Upper lobe of right lung (tissue), 1 donor: ENCODE results near the gene PACRG. TPM values are rescaled to one million over a fixed set of nuclear protein-coding genes. Genes with fewer than 3 reads are reported as not detected.

Source experiments
- ATAC-seq: fragments of 200-7000 bp; cut with Tn5 transposase; one replicate; pipeline ENCODE4 v1.9.1; 2020; ENCODE audit warnings: mild to moderate bottlenecking, moderate library complexity
- DNase-seq: peaks from one replicate; pipeline ENCODE4 v3.0.0-alpha.2; 2020
- H3K27ac ChIP-seq: fragments of 200-600 bp; one replicate; pipeline ENCODE4 v1.8.0; 2022
- H3K27me3 ChIP-seq: fragments of 200-600 bp; one replicate; pipeline ENCODE4 v1.8.0; 2022; ENCODE audit warnings: mild to moderate bottlenecking
- H3K36me3 ChIP-seq: fragments of 200-600 bp; one replicate; pipeline ENCODE4 v1.8.0; 2022
- H3K4me1 ChIP-seq: fragments of 200-600 bp; one replicate; pipeline ENCODE4 v1.8.0; 2022
- H3K4me3 ChIP-seq: fragments of 200-600 bp; one replicate; pipeline ENCODE4 v1.8.0; 2022; ENCODE audit warnings: mild to moderate bottlenecking
- H3K9me3 ChIP-seq: fragments of 200-600 bp; one replicate; pipeline ENCODE4 v1.8.0; 2022
- CTCF ChIP-seq: fragments of 200-600 bp; IDR thresholded peaks from one replicate; pipeline ENCODE4 v1.8.0; 2022; ENCODE audit warnings: antibody characterized with exemption
- intact Hi-C: fragments of 100-400 bp; cut with DNase I; formaldehyde crosslinking; loops from one replicate; pipeline ENCODE4 v1.11.0; 2022
- total RNA-seq: library from RNA; stranded (reverse); fragmentation: NEBNext Ultra II Directional; extraction: Animal tissue kit (Norgen Biotek cat#: 25700); gene quantifications from one replicate; pipeline ENCODE4 v1.2.1, GENCODE V29; 2021
- donor health status: DM: no; HTN: yes; CAD: no; lungs with severe emphysema.

The PACRG gene
- total RNA-seq, 1 donor from 2014 or later = 1.5 TPM

GRCh38 chr6:163291622-163292021, 563.8 kb downstream of the PACRG start:
- intact Hi-C loops = no loop called here
- Histone ChIP-seq H3K9me3 (no peaks in the 10 kb centered on the region), H3K36me3 (no peaks in the 10 kb centered on the region), H3K27me3 (no peaks in the 10 kb centered on the region), H3K4me3 (no peak overlapping the region), H3K4me1 (no peaks in the 10 kb centered on the region), H3K27ac (no peak overlapping the region)
- no peak for DNase-seq
- TF ChIP-seq CTCF = no peak
- ATAC-seq = no peak

- no peak overlapping the region for H3K27ac ChIP-seq
- H3K4me1 ChIP-seq = no peaks in the 10 kb centered on the region
- H3K4me3 ChIP-seq = no peak overlapping the region
- DNase-seq (no peak), ATAC-seq (no peak)
- TF ChIP-seq CTCF = no peak
- no peaks in the 10 kb centered on the region for H3K27me3 ChIP-seq
- H3K36me3 ChIP-seq = no peaks in the 10 kb centered on the region
- no peaks in the 10 kb centered on the region for H3K9me3 ChIP-seq
- intact Hi-C loops = no loop called here
Observed at GRCh38 chr6:163293286-163293685, 565.5 kb downstream of the PACRG start.

GRCh38 chr6:163294734-163295133, 567.0 kb downstream of the PACRG start:
- DNase-seq (no peak), ATAC-seq (no peak)
- Histone ChIP-seq H3K9me3 (no peaks in the 10 kb centered on the region), H3K27me3 (no peaks in the 10 kb centered on the region), H3K4me1 (no peaks in the 10 kb centered on the region), H3K36me3 (no peaks in the 10 kb centered on the region), H3K27ac (no peak overlapping the region), H3K4me3 (no peak overlapping the region)
- intact Hi-C loops = no loop called here
- no peak for TF ChIP-seq CTCF

GRCh38 chr6:163296835-163297519, 569.2 kb downstream of the PACRG start:
- Histone ChIP-seq H3K36me3 (no peaks in the 10 kb centered on the region), H3K27me3 (no peaks in the 10 kb centered on the region), H3K27ac (no peak overlapping the region), H3K9me3 (no peaks in the 10 kb centered on the region), H3K4me1 (peaks cover 1% of the 10 kb centered on the region), H3K4me3 (no peak overlapping the region)
- intact Hi-C loops = no loop called here
- ATAC-seq (no peak), DNase-seq (no peak)
- TF ChIP-seq CTCF = no peak

- ATAC-seq = no peak
- intact Hi-C loops = no loop called here
- Histone ChIP-seq H3K4me1 (peaks cover 4% of the 10 kb centered on the region), H3K36me3 (no peaks in the 10 kb centered on the region), H3K27ac (no peak overlapping the region), H3K4me3 (no peak overlapping the region), H3K9me3 (no peaks in the 10 kb centered on the region), H3K27me3 (no peaks in the 10 kb centered on the region)
- no peak for TF ChIP-seq CTCF
- no peak for DNase-seq
Observed at GRCh38 chr6:163298079-163298830, 570.5 kb downstream of the PACRG start.
